GM19238 (cell line): ENCODE results near the gene CHID1.

Source experiments
- DNase-seq: peaks from one replicate; pipeline ENCODE4 v3.0.0; 2011; ENCODE audit warnings: low spot score; ENCODE audit not compliant: insufficient read length

The CHID1 gene

GRCh38 chr11:865462-866430 lies 44.9 kb downstream of the CHID1 start:
- DNase-seq: no peak

DNA sequence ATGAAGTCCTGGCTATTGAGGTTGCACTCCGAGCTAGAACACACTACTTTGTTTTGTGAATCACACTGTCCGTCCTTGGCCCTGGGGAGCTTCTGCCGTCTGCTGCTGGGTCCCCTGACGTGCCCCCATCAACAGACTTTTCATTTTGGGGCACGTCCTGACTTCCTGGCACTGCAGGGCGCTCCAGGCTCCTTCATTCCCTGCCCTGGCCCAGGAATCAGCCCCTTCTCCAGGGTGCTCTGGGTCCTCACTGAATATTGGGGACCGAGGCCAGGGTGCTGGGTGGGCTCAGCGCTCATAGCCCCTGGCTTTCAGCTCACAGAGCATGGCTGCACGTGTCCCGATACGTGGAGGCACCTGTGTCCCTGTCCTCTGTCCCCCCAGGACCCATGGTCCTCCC lies 45.7 kb downstream of the CHID1 start:
- DNase-seq: no peak

DNA sequence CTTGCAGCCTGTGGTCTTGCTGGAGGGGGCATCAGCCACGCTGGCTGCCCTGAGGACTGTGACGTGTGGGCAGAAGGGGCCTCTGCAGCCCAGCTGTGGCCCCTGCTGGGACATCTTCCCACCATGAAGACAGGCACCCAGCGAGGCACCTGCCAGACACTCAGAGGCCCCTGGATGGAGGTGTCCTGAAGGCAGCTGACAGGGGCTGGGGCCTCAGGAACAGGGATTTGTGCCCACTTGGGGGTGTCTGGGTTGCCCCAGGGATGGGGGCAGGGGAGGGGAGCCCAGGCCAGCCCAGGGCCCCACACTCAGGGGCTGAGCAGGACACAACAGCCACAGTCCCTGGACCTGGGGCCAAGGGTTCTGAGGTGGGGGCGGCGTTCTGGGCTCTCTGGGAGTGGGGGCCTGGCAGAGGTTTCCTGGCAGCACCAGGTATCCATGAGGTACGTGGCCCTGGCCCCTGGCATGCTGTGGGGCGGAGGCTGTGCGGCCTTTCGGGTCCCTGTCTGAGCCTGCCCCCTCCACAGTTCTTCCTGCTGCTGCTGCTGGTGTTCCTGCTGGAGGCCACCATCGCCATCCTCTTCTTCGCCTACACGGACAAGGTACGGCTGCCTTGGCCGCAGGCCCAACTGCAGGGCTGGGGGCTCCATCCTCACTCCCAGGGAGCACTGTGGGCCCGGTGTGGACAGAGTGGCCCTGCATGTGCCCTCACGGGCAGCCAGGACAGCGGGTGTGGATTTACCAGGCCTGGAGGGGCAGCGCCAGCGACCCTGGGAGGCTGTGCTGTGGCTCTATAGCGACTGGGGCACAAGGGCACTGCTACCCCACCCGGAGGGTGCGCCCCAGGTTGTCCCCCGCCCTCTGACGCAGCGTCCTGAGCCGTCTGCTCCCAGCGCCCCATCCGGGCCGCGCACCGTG lies 46.4 kb downstream of the CHID1 start:
- no peak for DNase-seq

- no peak for DNase-seq
These were observed 47.3 kb downstream of the CHID1 start for GRCh38 chr11:863023-863909.

DNA sequence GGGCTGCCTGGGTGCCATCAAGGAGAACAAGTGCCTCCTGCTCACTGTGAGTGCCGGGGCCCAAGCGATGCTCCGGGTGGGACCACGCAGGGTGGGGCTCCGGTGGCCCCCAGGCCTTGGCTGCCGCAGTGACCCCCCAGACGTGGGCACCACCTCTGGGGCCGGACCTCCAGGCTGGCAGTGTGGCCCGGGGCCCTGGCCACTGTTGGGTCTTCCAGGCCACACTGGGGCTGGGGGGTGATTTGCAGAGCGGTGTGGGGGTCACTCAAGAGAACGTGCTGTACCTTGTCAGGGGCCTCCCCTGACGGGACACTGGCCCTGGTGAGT lies 48.0 kb downstream of the CHID1 start:
- no peak for DNase-seq

DNA sequence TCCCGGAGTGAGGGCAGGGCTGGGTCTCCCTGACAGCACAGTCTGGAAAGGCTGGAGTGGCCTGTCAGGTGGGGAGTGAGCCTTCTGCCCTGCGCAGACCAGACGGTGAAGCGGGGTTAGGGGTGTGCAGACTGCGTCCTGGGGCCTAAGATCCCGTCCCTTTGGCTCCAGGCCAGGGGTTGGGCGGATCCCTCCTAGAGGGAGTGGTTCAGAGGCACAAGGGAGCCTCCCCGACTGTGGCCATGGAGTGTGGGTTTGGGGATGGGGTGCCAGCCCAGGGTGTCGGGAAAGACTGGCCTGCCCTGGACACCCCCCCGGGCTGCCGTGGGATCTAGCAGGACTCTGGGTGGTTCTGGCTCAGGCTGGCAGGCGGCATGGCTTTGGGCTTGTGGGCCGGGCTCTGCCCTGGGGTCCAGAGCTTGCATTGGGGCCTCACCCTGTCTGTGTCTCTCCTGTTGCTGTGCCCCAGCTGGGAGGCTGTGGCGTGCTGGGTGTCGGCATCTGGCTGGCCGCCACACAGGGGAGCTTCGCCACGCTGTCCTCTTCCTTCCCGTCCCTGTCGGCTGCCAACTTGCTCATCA lies 48.4 kb downstream of the CHID1 start:
- no peak for DNase-seq

GRCh38 chr11:861105-861479 lies 49.5 kb downstream of the CHID1 start:
- DNase-seq: no peak

- DNase-seq: no peak
These were observed 50.1 kb downstream of the CHID1 start for GRCh38 chr11:860234-861104.

GRCh38 chr11:859394-860131 lies 51.0 kb downstream of the CHID1 start:
- no peak for DNase-seq

DNA sequence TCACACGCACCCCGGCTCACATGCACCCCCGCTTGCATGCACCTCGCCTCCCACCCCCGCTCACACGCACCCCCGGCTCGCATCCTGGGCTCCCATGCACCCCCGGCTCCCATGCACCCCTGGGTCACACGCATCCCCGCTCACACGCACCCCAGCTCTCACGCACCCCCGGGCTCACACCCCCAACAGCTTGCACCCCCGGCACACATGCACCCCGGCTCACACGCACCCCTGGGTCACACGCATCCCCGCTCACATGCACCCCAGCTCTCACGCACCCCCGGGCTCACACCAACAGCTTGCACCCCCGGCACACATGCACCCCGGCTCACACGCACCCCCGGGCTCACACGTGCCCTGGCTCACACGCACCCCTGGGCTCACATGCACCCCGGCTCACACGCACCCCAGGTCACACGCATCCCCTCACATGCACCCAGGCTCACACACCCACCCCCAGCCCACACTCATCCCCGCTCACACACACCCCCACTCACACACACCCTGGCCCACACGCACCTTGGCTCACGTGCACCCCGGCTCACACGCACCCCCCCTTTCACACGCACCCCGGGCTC lies 51.8 kb downstream of the CHID1 start:
- DNase-seq: no peak

DNA sequence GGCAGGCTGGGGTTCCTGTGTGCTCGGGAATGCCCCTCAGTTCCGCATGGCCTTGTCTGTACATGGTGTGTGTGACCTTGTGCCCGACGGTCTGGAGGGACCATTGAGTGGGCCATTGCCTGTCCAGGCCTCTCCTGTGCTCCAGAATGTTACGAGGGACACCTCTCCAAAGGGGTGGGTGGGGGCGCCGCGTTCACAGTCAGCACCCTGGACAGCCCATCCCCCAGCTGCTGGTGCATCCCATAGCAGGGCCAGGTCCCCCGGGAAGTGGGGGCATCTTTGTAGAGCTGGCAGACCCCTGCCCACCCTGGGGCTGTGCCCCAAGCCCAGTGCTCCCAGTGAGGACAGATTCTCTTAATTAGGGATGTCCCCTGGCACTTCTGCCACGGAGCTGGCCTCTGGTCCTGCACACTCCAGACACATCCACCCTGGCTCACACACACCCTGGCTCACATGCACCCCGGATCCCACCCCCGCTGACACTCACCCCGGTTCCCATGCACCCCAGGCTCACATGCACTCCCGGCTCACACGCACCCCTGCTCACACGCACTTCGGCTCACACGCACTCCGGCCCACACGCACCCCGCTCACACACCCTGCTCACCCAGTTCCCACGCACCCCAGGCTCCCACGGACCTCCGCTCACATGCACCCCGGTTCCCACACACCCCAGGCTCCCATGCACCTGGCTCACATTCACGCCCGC lies 52.4 kb downstream of the CHID1 start:
- DNase-seq: no peak

GRCh38 chr11:856397-856796 lies 54.2 kb downstream of the CHID1 start:
- DNase-seq: no peak

- DNase-seq: no peak
These were observed 54.8 kb downstream of the CHID1 start for GRCh38 chr11:855796-856195.

DNA sequence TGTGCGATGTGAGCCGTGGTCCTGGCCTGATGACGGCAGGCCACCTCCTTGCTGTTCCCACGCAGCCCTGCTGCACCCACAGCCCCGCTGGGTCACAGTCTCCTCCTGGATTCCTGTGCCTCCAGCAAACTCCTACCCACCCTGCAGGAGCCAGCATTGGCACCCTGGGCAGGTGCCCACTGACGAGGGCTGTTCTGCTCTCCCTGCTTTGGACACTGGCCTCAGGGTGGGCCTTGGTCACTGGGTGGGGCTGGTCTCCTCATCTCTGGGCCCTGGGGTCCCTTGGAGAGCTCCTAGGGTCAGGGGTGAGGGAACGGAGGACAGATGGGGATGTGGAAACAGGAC lies 55.3 kb downstream of the CHID1 start:
- DNase-seq: no peak

GRCh38 chr11:854601-855329 lies 55.8 kb downstream of the CHID1 start:
- no peak for DNase-seq

DNA sequence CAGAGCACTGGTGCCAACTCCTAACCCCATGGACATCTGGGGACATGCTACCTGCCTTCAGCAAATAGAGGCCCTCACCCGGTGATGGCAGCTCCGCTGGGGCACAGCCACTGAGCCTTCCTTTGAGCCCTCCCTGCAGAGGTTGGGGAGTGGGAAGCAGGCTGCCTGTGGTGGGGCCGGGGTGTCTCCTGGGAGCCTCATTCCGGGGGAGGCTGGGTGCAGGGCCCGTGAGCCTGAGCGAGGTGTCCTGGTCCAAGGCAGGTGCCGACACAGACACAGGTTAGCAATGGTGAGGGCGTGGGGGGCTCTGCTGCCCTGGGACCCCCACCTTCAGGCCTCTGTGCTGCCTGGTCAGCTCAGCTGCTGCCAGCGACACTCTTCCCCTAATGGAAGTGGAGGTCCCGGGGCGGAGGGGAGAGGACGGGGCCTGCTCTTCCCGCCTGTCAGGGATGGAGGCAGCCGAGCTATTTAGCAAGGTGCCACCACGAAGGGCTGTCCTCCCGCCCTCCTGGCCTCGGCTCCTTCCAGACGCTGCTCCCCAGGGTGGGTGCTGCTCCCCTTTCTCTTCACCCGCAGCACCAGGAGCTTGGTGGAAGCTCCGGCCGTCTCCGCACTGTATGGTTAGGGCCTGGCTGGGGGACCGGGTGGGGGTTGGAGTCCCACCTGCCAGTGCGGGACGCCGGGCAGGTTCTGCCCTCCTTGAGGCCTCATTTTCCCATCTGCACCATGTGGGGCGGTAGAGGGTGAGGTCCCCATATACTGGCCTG lies 56.7 kb downstream of the CHID1 start:
- DNase-seq: no peak

DNA sequence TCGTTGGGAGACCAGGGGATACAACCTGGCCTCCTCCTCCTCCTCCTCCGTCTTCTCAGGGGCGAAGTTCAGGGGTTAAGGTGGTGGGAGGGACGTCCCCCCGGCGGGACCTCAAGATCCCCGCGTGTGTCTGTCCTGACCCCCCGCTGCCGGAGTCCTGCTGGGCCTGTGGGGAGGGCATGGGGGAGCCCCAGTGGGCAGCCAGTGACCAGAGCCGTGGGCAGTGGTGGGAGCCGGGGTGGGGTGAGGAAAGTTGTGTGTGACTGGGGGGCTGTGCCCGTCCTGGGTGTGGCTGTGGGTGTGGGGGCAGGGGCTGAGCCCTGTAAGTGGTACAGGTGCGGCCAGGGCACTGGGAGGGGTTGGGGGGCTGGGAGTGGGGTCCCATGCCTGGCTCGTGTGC lies 57.8 kb downstream of the CHID1 start:
- DNase-seq: no peak
